HepG2 (cell line): ENCODE measurements around the gene RGS5. TPM values are rescaled to one million over a fixed set of nuclear protein-coding genes. Genes with fewer than 3 reads are reported as not detected.

Source experiments
- ATAC-seq: fragments of 200-7000 bp; cut with Tn5 transposase; 3 replicates; pipeline ENCODE4 v1.9.1; 2020; ENCODE audit warnings: mild to moderate bottlenecking, moderate library complexity
- BruUV-seq: library from RNA; stranded (reverse); fragments of 400-500 nt; replicated peaks from 2 replicates; lab custom pipeline; 2021; lab: Mats Ljungman, UMichigan
- CTCF ChIA-PET: fragments of 300-600 bp; formaldehyde crosslinking; extraction: SDS; loops from one replicate; lab custom pipeline; 2021; ENCODE audit warnings: low total read pairs, inconsistent platforms, low intra/inter-chr PET ratio; lab: Yijun Ruan, JAX
- POLR2A ChIA-PET: fragments of 350-600 bp; sonication (Branson Sonifier 250); formaldehyde crosslinking; loops from one replicate; lab custom pipeline; 2020; ENCODE audit warnings: antibody characterized with exemption, inconsistent platforms; lab: Yijun Ruan, JAX
- DNase-seq: peaks from one replicate; pipeline ENCODE4 v3.0.0-alpha.2; 2015; ENCODE audit warnings: low spot score
- FAIRE-seq: peaks from 3 replicates; lab custom pipeline; 2011; peaks lifted over from hg19 to GRCh38; lab: Jason Lieb, UNC
- H2AFZ ChIP-seq: one replicate; pipeline ENCODE4 v1.6.1; 2011; ENCODE audit warnings: low read length, inconsistent platforms
- H3K27ac ChIP-seq: fragments of 300-600 bp; 3 replicates; pipeline ENCODE4 v1.8.0; 2011; ENCODE audit warnings: mixed run types, mild to moderate bottlenecking, mixed read lengths, low read length, inconsistent platforms; ENCODE audit not compliant: insufficient read depth; ENCODE audit errors: extremely low read length
- H3K27me3 ChIP-seq, 2 experiments: fragments of 200-600 bp in 1 of 2; 2 replicates in 1 of 2; 3 replicates in 1 of 2; pipeline versions ENCODE4 v1.6.0 to v1.8.0; 2011; ENCODE audit warnings: low read length in 2 of 2, mild to moderate bottlenecking in 2 of 2, moderate library complexity in 2 of 2, inconsistent platforms in 1 of 2; ENCODE audit not compliant: insufficient read depth in 2 of 2, control insufficient read depth in 1 of 2
- H3K36me3 ChIP-seq, 2 experiments: fragments of 200-600 bp in 1 of 2; replicated peaks in 1 of 2; 2 replicates in 1 of 2; 3 replicates in 1 of 2; pipeline versions ENCODE4 v1.5.1 to v1.8.0; 2011; ENCODE audit warnings: low read length in 2 of 2, inconsistent platforms in 1 of 2; ENCODE audit not compliant: insufficient read depth in 2 of 2, control insufficient read depth in 1 of 2
- H3K4me1 ChIP-seq: 2 replicates; pipeline ENCODE4 v1.5.1; 2012; ENCODE audit warnings: low read length, inconsistent platforms; ENCODE audit not compliant: insufficient read depth
- H3K4me2 ChIP-seq: 2 replicates; pipeline ENCODE4 v1.6.0; 2011; ENCODE audit warnings: low read depth, low read length, inconsistent platforms
- H3K4me3 ChIP-seq, 3 experiments: fragments of 200-600 bp in 1 of 3; sonication (generic), shearing (Covaris generic) in 1 of 3; replicated peaks in 1 of 3; 2 replicates each; pipeline ENCODE4 v1.5.1; 2011 to 2016; ENCODE audit warnings: low read length in 3 of 3, inconsistent platforms in 2 of 3, low read depth in 2 of 3, mild to moderate bottlenecking in 2 of 3, control low read depth in 1 of 3, mixed read lengths in 1 of 3; ENCODE audit not compliant: insufficient read depth in 1 of 3
- H3K79me2 ChIP-seq: one replicate; pipeline ENCODE4 v1.6.1; 2011; ENCODE audit warnings: low read length, inconsistent platforms; ENCODE audit not compliant: insufficient read depth
- H3K9ac ChIP-seq: 2 replicates; pipeline ENCODE4 v1.6.0; 2011; ENCODE audit warnings: mild to moderate bottlenecking, low read depth, low read length, inconsistent platforms; ENCODE audit not compliant: insufficient read depth
- H3K9me3 ChIP-seq: 2 replicates; pipeline ENCODE4 v1.5.1; 2012; ENCODE audit warnings: mild to moderate bottlenecking, low read length
- H4K20me1 ChIP-seq: 2 replicates; pipeline ENCODE4 v1.6.0; 2011; ENCODE audit warnings: inconsistent platforms, mild to moderate bottlenecking, low read length, moderate library complexity; ENCODE audit not compliant: insufficient read depth
- CHD4 ChIP-seq: fragments of 200-600 bp; sonication (generic); IDR thresholded peaks from 2 replicates; pipeline ENCODE4 v1.7.0; 2017; ENCODE audit warnings: mild to moderate bottlenecking, low read length, borderline replicate concordance
- NFYC ChIP-seq: IDR thresholded peaks from 2 replicates; pipeline ENCODE4 v1.6.1; 2016; ENCODE audit warnings: missing genetic modification reagents, missing compliant biosample characterization
- NR2F1 ChIP-seq, 2 experiments: fragments of 450-650 bp in 1 of 2; formaldehyde crosslinking in 1 of 2; IDR thresholded peaks; 2 replicates each; pipeline versions ENCODE4 v1.5.0 to v1.6.1; 2016 to 2020; ENCODE audit warnings: mild to moderate bottlenecking in 1 of 2, missing compliant biosample characterization in 1 of 2, missing genetic modification reagents in 1 of 2, moderate library complexity in 1 of 2
- PHF8 ChIP-seq: sonication (generic); formaldehyde crosslinking; IDR thresholded peaks from 2 replicates; pipeline ENCODE4 v1.5.0; 2020; ENCODE audit warnings: missing genetic modification reagents
- RFXANK ChIP-seq: IDR thresholded peaks from 2 replicates; pipeline ENCODE4 v1.6.1; 2016
- YEATS4 ChIP-seq: sonication (generic); formaldehyde crosslinking; IDR thresholded peaks from 2 replicates; pipeline ENCODE4 v1.4.0; 2020; ENCODE audit warnings: missing genetic modification reagents, borderline replicate concordance
- ZBTB38 ChIP-seq: sonication (generic); formaldehyde crosslinking; IDR thresholded peaks from 2 replicates; pipeline ENCODE4 v1.5.1; 2020; ENCODE audit warnings: mild to moderate bottlenecking, missing genetic modification reagents
- ZFP36 ChIP-seq: fragments of 150-350 bp; IDR thresholded peaks from 2 replicates; pipeline ENCODE4 v1.6.1; 2018; ENCODE audit warnings: borderline replicate concordance, low read length, low read depth; ENCODE audit not compliant: partially characterized antibody
- ZKSCAN8 ChIP-seq: IDR thresholded peaks from 2 replicates; pipeline ENCODE4 v1.6.1; 2016; ENCODE audit warnings: borderline replicate concordance, missing genetic modification reagents, missing compliant biosample characterization
- ZNF567 ChIP-seq: sonication (generic); formaldehyde crosslinking; IDR thresholded peaks from 2 replicates; pipeline ENCODE4 v1.8.1; 2023; ENCODE audit warnings: mild to moderate bottlenecking, missing genetic modification reagents, borderline replicate concordance
- WGBS: methylation state at CpG from one replicate; pipeline ENCODE4 v1.1.6; 2017; ENCODE audit warnings: low lambda C conversion rate; 5-methylcytosine and 5-hydroxymethylcytosine counted together
- in situ Hi-C: cut with HindIII; loops from 2 replicates; pipeline ENCODE4 v1.10.0; 2017; ENCODE audit warnings: low pct_unique_long_range_greater_than_20kb; ENCODE audit not compliant: extremely low pct_ligation_motif_present
- intact Hi-C: fragments of 100-400 bp; cut with micrococcal nuclease; formaldehyde crosslinking; loops from one replicate; pipeline ENCODE4 v1.10.0; 2022; ENCODE audit not compliant: unreplicated experiment
- polyA plus RNA-seq, 8 experiments: library from polyadenylated mRNA; depleted of rRNA in 3 of 8; stranded (reverse) in 7 of 8; unstranded in 1 of 8; fragments of >200 nt; fragmentation: Illumina TruSeq in 4 of 8; extraction: Trizol in 4 of 8; gene quantifications; 2 replicates each; pipeline versions ENCODE4 v1.2.1 to v1.2.3, GENCODE V29; 2011 to 2016; ENCODE audit warnings: low read depth in 4 of 8, missing spikeins in 1 of 8, mixed read lengths in 1 of 8; ENCODE audit not compliant: insufficient read depth in 1 of 8
- total RNA-seq, 5 experiments: library from RNA; depleted of rRNA; stranded (reverse); fragments of >200 nt; fragmentation: Illumina TruSeq; extraction: Trizol; gene quantifications; 2 replicates each; pipeline ENCODE4 v1.2.3, GENCODE V29; 2016; ENCODE audit warnings: low read depth in 1 of 5
- TF ChIP-seq, protein P1 (sequence below): sonication (generic); formaldehyde crosslinking; conservative IDR thresholded peaks from 2 replicates; pipeline ENCODE4 v1.4.0; 2020; ENCODE audit warnings: missing genetic modification reagents
- TF ChIP-seq, protein P2 (sequence below): IDR thresholded peaks from 2 replicates; pipeline ENCODE4 v1.6.1; 2016; ENCODE audit warnings: low read depth, control low read depth

The RGS5 gene
- total and polyA plus RNA-seq, 2 of the 13 experiments (the other 11 are each of a cell fraction or from before 2014, with no cell fraction given) = 1.9 to 2.3 TPM

GRCh38 chr1:163141556-163141955 is 61.2 kb downstream of the RGS5 start:
- WGBS = 48% methylated on average over 1 of the region's 1 CpG
- Histone ChIP-seq H3K4me2 (no peak overlapping the region), H4K20me1 (no peaks in the 10 kb centered on the region), H3K9me3 (no peaks in the 10 kb centered on the region), H3K9ac (no peak overlapping the region), H3K79me2 (no peaks in the 10 kb centered on the region), H3K36me3 (no peaks in the 10 kb centered on the region), H3K27ac (no peak overlapping the region), H3K4me1 (no peaks in the 10 kb centered on the region), H2AFZ (no peak overlapping the region), H3K27me3 (no peaks in the 10 kb centered on the region), H3K4me3 (no peak overlapping the region)
- no peak for TF ChIP-seq ZKSCAN8 (CRISPR knock-in tag)
- no peak for TF ChIP-seq NR2F1 (CRISPR knock-in tag; IDR thresholded peaks at IDR 0.05)
- no peak for TF ChIP-seq PHF8 (CRISPR knock-in tag)
- TF ChIP-seq ZBTB38 = no peak
- no peak for TF ChIP-seq NFYC (CRISPR knock-in tag)
- no peak for TF ChIP-seq ZFP36
- no peak for TF ChIP-seq ZNF567 (CRISPR knock-in tag)
- TF ChIP-seq, protein P1, sequence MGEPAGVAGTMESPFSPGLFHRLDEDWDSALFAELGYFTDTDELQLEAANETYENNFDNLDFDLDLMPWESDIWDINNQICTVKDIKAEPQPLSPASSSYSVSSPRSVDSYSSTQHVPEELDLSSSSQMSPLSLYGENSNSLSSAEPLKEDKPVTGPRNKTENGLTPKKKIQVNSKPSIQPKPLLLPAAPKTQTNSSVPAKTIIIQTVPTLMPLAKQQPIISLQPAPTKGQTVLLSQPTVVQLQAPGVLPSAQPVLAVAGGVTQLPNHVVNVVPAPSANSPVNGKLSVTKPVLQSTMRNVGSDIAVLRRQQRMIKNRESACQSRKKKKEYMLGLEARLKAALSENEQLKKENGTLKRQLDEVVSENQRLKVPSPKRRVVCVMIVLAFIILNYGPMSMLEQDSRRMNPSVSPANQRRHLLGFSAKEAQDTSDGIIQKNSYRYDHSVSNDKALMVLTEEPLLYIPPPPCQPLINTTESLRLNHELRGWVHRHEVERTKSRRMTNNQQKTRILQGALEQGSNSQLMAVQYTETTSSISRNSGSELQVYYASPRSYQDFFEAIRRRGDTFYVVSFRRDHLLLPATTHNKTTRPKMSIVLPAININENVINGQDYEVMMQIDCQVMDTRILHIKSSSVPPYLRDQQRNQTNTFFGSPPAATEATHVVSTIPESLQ = no peak
- TF ChIP-seq, protein P2, sequence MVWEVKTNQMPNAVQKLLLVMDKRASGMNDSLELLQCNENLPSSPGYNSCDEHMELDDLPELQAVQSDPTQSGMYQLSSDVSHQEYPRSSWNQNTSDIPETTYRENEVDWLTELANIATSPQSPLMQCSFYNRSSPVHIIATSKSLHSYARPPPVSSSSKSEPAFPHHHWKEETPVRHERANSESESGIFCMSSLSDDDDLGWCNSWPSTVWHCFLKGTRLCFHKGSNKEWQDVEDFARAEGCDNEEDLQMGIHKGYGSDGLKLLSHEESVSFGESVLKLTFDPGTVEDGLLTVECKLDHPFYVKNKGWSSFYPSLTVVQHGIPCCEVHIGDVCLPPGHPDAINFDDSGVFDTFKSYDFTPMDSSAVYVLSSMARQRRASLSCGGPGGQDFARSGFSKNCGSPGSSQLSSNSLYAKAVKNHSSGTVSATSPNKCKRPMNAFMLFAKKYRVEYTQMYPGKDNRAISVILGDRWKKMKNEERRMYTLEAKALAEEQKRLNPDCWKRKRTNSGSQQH (CRISPR knock-in tag) = no peak
- TF ChIP-seq YEATS4 = no peak
- no peak for TF ChIP-seq CHD4
- TF ChIP-seq RFXANK (CRISPR knock-in tag) = no peak
- no peak for FAIRE-seq
- no TSS peak for BruUV-seq
- CTCF ChIA-PET = no interaction called here
- ATAC-seq = no peak
- in situ Hi-C loops = no loop called here
- POLR2A ChIA-PET = no interaction called here
- DNase-seq = no peak
- intact Hi-C loops = no loop called here
